Natural killer cell (primary cell): Measurements from ENCODE around the gene LRRC34. TPM values are rescaled to one million over a fixed set of nuclear protein-coding genes. Genes with fewer than 3 reads are reported as not detected.

Source experiments
- ATAC-seq, 3 donors: fragments of 150-1000 bp in 2 of 3; fragments of 200-7000 bp in 1 of 3; cut with Tn5 transposase; 1 replicate in 1 of 3; 2 replicates in 2 of 3; pipeline ENCODE4 v1.10.0; 2021; ENCODE audit warnings: mild to moderate bottlenecking in 2 of 3, moderate library complexity in 2 of 3
- DNase-seq, 2 donors: peaks; one replicate each; pipeline versions ENCODE4 v3.0.0 to v3.0.0-alpha.2; 2013 to 2021; ENCODE audit warnings: mixed read lengths in 1 of 2
- H3K27ac ChIP-seq: one replicate; pipeline ENCODE4 v1.5.1; 2013; ENCODE audit warnings: mild to moderate bottlenecking, low read length
- H3K27me3 ChIP-seq: one replicate; pipeline ENCODE4 v1.6.1; 2013; ENCODE audit warnings: low read length; ENCODE audit not compliant: control insufficient read depth, insufficient read depth
- H3K36me3 ChIP-seq: one replicate; pipeline ENCODE4 v1.6.1; 2013; ENCODE audit warnings: low read length; ENCODE audit not compliant: control insufficient read depth, insufficient read depth
- H3K4me1 ChIP-seq: one replicate; pipeline ENCODE4 v1.6.1; 2013; ENCODE audit warnings: low read length; ENCODE audit not compliant: control insufficient read depth, insufficient read depth
- H3K4me3 ChIP-seq: one replicate; pipeline ENCODE4 v1.5.1; 2013; ENCODE audit warnings: low read length
- H3K9me3 ChIP-seq: one replicate; pipeline ENCODE4 v1.6.1; 2013; ENCODE audit warnings: low read length; ENCODE audit not compliant: control insufficient read depth, insufficient read depth
- H3K27ac Mint-ChIP-seq, 2 donors: one replicate each; pipeline ENCODE4 v1.8.0; 2022; ENCODE audit warnings: mild to moderate bottlenecking in 2 of 2, mixed read lengths in 2 of 2, moderate library complexity in 1 of 2
- H3K27me3 Mint-ChIP-seq, 2 donors: one replicate each; pipeline ENCODE4 v1.8.0; 2022; ENCODE audit warnings: low read depth in 2 of 2, mixed read lengths in 2 of 2
- H3K36me3 Mint-ChIP-seq: one replicate; pipeline ENCODE4 v1.8.0; 2022; ENCODE audit warnings: mixed read lengths
- H3K4me1 Mint-ChIP-seq, 2 donors: one replicate each; pipeline ENCODE4 v1.8.0; 2022; ENCODE audit warnings: mixed read lengths in 2 of 2
- H3K4me3 Mint-ChIP-seq: one replicate; pipeline ENCODE4 v1.8.0; 2022; ENCODE audit warnings: mild to moderate bottlenecking, moderate library complexity, mixed read lengths
- H3K9me3 Mint-ChIP-seq, 2 donors: one replicate each; pipeline ENCODE4 v1.8.0; 2022; ENCODE audit warnings: mixed read lengths in 2 of 2
- WGBS: methylation state at CpG from one replicate; pipeline ENCODE4 v1.1.7; 2013; ENCODE audit warnings: missing lambda C conversion rate; ENCODE audit not compliant: insufficient coverage; 5-methylcytosine and 5-hydroxymethylcytosine counted together
- intact Hi-C: fragments of 100-400 bp; cut with micrococcal nuclease; formaldehyde crosslinking; loops from one replicate; pipeline ENCODE4 v1.14.2; 2022
- total RNA-seq, 4 donors: library from RNA; stranded (reverse); fragments of 120-200 nt in 1 of 4; gene quantifications; one replicate each; pipeline versions ENCODE4 v1.2.3 to v1.2.4, GENCODE V29; 2013 to 2022
- TF ChIP-seq, protein P1 (sequence below): fragments of 200-600 bp; IDR thresholded peaks from one replicate; pipeline ENCODE4 v1.8.0; 2022; ENCODE audit warnings: antibody characterized with exemption

The LRRC34 gene
- total RNA-seq, 3 donors from 2014 or later (not counting 1 experiment from before 2014, with no cell fraction given): 0.45 to 1.0 (median 0.48) TPM

DNA sequence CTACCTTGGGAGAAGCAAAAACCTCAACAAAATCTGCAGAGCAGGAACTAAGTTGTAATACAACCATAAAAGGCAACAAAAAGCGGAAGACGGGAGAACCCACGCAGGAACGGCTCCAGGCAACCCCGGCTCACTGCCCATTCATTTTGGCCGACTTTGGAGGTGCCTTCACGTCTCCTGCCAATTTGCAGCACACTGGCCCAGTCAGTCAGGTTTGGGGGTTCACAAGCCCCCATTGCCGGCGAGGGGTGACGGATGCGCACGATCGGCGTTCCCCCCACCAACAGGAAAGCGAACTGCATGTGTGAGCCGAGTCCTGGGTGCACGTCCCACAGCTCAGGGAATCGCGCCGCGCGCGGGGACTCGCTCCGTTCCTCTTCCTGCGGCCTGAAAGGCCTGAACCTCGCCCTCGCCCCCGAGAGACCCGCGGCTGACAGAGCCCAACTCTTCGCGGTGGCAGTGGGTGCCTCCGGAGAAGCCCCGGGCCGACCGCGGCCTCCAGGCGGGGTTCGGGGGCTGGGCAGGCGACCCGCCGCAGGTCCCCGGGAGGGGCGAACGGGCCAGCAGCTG lies 48.3 kb downstream of the LRRC34 start:
- Mint-ChIP-seq H3K36me3 (no peaks in the 10 kb centered on the region), H3K27ac (peak overlapping the region; percentile 90 to 92), H3K4me1 (peaks cover 28 to 36% of the 10 kb centered on the region in 2 donors), H3K4me3 (peak overlapping the region; percentile 99), H3K27me3 (no peaks in the 10 kb centered on the region), H3K9me3 (no peaks in the 10 kb centered on the region)
- DNase-seq (peak in 1 of 2 donors; percentile 78), ATAC-seq (peak; percentile 39 to 59 (median 45))
- WGBS: under 1% methylated on average over 46 of the region's 46 CpGs
- peaks cover 2% of the 10 kb centered on the region for H3K9me3 ChIP-seq
- peak overlapping the region; percentile 95 for H3K27ac ChIP-seq
- H3K4me3 ChIP-seq: peak overlapping the region; percentile 95
- H3K36me3 ChIP-seq: no peaks in the 10 kb centered on the region
- H3K4me1 ChIP-seq: peaks cover 15% of the 10 kb centered on the region
- TF ChIP-seq, protein P1, sequence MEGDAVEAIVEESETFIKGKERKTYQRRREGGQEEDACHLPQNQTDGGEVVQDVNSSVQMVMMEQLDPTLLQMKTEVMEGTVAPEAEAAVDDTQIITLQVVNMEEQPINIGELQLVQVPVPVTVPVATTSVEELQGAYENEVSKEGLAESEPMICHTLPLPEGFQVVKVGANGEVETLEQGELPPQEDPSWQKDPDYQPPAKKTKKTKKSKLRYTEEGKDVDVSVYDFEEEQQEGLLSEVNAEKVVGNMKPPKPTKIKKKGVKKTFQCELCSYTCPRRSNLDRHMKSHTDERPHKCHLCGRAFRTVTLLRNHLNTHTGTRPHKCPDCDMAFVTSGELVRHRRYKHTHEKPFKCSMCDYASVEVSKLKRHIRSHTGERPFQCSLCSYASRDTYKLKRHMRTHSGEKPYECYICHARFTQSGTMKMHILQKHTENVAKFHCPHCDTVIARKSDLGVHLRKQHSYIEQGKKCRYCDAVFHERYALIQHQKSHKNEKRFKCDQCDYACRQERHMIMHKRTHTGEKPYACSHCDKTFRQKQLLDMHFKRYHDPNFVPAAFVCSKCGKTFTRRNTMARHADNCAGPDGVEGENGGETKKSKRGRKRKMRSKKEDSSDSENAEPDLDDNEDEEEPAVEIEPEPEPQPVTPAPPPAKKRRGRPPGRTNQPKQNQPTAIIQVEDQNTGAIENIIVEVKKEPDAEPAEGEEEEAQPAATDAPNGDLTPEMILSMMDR: no peak
- intact Hi-C loops: loop anchor here (5.0 kb wide), 1 partner anchor 418 kb away; the partner anchor contains the start of gene PHC3
- H3K27me3 ChIP-seq: no peaks in the 10 kb centered on the region

DNA sequence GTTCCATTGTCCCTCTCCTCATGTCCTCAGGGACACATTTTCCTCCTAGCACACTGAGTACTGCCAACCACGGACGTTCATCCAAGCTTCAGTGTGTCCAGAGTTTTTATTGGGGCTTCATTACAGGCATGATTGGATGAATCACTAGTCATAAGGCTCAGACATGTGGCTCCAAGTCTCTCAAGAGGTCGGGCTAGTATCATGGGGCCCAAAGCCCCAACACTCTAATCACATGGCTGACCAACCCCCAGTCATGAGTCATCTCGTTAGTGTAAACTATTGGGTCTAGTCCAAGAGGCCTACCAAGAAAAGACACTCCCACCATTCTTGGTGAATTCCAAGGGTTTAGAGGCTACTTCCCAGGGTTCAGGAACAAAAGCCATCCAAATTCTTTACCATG lies 52.2 kb downstream of the LRRC34 start:
- TF ChIP-seq, protein P1: no peak
- no peak overlapping the region for H3K4me3 Mint-ChIP-seq
- ATAC-seq (no peak), DNase-seq (no peak)
- no peaks in the 10 kb centered on the region for H3K36me3 Mint-ChIP-seq
- WGBS: 94% methylated on average over 4 of the region's 4 CpGs
- intact Hi-C loops: loop anchor here (5.0 kb wide), 1 partner anchor 422 kb away; the partner anchor contains the start of gene PHC3
- H3K9me3 Mint-ChIP-seq: no peaks in the 10 kb centered on the region
- H3K9me3 ChIP-seq: peaks cover 2% of the 10 kb centered on the region
- H3K36me3 ChIP-seq: no peaks in the 10 kb centered on the region
- H3K27ac ChIP-seq: no peak overlapping the region
- no peaks in the 10 kb centered on the region for H3K27me3 ChIP-seq
- H3K27me3 Mint-ChIP-seq: peaks cover 0 to 4% of the 10 kb centered on the region in 2 donors
- H3K4me3 ChIP-seq: no peak overlapping the region
- peaks cover 25 to 29% of the 10 kb centered on the region in 2 donors for H3K4me1 Mint-ChIP-seq
- H3K27ac Mint-ChIP-seq: no peak overlapping the region
- peaks cover 14% of the 10 kb centered on the region for H3K4me1 ChIP-seq

DNA sequence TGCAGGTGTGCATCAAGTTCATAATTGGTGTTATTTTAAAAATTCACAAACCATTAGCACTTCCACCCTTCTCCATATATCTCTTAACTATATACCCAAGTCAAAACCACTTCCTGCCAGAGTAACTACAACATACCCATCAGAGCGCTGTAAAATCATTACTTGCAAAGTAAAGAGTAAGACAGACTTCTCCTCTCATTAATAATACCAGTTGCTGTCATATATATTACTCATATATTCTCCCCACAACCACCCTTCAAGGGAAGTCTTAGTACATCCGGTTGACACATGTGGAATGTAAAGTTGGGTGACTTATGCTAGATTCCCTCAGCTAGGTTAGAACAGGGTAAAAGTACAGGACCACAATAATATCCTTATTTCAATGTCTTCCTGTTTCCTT lies 53.4 kb downstream of the LRRC34 start:
- peak overlapping the region; percentile 1 for H3K4me3 Mint-ChIP-seq
- Histone ChIP-seq H3K27me3 (no peaks in the 10 kb centered on the region), H3K4me3 (no peak overlapping the region), H3K9me3 (peaks cover 2% of the 10 kb centered on the region), H3K36me3 (no peaks in the 10 kb centered on the region), H3K27ac (no peak overlapping the region), H3K4me1 (peaks cover 10% of the 10 kb centered on the region)
- H3K27me3 Mint-ChIP-seq: peaks cover 0 to 4% of the 10 kb centered on the region in 2 donors
- no peaks in the 10 kb centered on the region for H3K9me3 Mint-ChIP-seq
- TF ChIP-seq, protein P1: no peak
- H3K27ac Mint-ChIP-seq: peak overlapping the region; percentile 52 to 80
- peaks cover 18 to 27% of the 10 kb centered on the region in 2 donors for H3K4me1 Mint-ChIP-seq
- intact Hi-C loops: no loop called here
- ATAC-seq (peak; percentile 52 to 56 (median 53)), DNase-seq (peak in 1 of 2 donors; percentile 45)
- WGBS: 0% methylated on average over 1 of the region's 2 CpGs
- no peaks in the 10 kb centered on the region for H3K36me3 Mint-ChIP-seq
